GM21529 (cell line): ENCODE data around the gene ARHGAP33.

ENCODE experiments used
- ATAC-seq: cut with Tn5 transposase; IDR thresholded peaks from one replicate; pipeline ENCODE4 v1.9.1; 2021; ENCODE audit not compliant: unreplicated experiment

ARHGAP33 gene, protein sequence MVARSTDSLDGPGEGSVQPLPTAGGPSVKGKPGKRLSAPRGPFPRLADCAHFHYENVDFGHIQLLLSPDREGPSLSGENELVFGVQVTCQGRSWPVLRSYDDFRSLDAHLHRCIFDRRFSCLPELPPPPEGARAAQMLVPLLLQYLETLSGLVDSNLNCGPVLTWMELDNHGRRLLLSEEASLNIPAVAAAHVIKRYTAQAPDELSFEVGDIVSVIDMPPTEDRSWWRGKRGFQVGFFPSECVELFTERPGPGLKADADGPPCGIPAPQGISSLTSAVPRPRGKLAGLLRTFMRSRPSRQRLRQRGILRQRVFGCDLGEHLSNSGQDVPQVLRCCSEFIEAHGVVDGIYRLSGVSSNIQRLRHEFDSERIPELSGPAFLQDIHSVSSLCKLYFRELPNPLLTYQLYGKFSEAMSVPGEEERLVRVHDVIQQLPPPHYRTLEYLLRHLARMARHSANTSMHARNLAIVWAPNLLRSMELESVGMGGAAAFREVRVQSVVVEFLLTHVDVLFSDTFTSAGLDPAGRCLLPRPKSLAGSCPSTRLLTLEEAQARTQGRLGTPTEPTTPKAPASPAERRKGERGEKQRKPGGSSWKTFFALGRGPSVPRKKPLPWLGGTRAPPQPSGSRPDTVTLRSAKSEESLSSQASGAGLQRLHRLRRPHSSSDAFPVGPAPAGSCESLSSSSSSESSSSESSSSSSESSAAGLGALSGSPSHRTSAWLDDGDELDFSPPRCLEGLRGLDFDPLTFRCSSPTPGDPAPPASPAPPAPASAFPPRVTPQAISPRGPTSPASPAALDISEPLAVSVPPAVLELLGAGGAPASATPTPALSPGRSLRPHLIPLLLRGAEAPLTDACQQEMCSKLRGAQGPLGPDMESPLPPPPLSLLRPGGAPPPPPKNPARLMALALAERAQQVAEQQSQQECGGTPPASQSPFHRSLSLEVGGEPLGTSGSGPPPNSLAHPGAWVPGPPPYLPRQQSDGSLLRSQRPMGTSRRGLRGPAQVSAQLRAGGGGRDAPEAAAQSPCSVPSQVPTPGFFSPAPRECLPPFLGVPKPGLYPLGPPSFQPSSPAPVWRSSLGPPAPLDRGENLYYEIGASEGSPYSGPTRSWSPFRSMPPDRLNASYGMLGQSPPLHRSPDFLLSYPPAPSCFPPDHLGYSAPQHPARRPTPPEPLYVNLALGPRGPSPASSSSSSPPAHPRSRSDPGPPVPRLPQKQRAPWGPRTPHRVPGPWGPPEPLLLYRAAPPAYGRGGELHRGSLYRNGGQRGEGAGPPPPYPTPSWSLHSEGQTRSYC

DNA sequence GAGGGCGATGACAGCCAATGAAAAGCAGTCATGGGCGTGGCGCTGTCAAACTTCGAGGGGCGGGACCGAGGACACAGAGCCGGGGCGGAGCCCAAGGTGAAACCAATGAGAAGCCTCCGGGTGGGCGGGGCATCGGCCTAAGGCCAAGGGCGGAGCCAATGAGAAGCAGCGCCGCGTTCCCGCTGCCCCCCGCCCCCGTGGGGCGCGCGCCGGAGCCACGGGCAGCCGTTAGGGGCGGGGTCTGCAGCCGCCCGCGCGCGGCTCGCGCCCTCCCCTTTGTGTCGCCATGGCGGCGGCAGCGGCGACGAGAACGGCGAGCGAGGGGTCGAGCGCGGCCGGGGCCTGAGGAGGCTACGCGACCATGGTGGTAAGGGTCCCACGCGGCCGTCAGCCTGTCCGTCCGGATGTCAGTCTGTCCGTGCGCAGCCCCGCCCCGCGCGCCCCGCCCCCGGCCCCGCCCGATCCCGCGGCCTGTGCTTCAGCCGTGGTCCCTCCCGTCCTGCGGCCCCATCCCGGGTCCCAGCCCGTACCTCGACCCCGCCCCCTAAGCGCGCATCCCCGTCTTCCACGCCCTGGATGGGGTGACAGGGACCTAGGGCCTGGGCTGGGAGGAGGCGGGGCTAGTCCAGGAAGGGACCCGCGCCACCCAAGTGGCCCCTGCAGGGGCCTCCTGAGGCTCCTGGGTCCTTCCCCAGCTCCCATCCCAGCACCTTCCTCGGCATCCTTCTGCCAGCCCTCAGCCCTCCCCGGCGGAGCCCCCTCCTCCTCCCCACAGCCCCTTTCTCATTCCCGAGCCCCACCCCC, at the start of gene ARHGAP33:
ARHGAP33 (plus strand) TSS at position 267 of the 804 bp plus-strand sequence; CDS start at position 362, 95 bp downstream.
- ATAC-seq: peak; percentile 90

DNA sequence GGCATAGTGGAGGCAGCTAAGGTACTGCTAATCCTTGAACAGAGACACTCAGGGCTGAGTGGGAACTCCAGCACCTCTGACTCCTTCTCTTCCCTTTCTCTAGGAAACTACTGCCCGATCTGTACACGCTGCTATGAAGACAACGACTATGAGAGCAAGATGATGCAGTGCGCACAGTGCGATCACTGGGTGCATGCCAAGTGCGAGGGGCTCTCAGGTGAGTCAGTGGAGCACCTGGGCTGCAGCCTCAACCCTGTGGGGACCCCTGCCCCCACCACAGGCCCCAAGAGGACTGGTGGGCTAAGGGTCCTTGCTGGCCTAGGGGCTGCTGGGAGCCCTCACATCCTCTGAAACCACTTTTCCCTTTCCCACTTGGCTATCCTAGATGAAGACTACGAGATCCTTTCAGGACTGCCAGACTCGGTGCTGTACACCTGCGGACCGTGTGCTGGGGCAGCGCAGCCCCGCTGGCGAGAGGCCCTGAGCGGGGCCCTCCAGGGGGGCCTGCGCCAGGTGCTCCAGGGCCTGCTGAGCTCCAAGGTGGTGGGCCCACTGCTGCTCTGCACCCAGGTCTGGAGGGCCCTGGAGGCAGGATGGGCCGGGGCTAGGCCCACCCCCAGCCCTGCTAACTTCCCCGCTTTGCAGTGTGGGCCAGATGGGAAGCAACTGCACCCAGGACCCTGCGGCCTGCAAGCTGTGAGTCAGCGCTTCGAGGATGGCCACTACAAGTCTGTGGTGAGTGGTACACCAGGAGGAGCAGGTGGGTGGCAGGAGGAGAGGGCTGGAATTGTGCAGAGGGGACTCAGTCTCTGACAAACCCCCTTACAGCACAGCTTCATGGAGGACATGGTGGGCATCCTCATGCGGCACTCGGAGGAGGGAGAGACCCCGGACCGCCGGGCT, 48.1 kb upstream of the ARHGAP33 start:
- ATAC-seq: no peak

DNA sequence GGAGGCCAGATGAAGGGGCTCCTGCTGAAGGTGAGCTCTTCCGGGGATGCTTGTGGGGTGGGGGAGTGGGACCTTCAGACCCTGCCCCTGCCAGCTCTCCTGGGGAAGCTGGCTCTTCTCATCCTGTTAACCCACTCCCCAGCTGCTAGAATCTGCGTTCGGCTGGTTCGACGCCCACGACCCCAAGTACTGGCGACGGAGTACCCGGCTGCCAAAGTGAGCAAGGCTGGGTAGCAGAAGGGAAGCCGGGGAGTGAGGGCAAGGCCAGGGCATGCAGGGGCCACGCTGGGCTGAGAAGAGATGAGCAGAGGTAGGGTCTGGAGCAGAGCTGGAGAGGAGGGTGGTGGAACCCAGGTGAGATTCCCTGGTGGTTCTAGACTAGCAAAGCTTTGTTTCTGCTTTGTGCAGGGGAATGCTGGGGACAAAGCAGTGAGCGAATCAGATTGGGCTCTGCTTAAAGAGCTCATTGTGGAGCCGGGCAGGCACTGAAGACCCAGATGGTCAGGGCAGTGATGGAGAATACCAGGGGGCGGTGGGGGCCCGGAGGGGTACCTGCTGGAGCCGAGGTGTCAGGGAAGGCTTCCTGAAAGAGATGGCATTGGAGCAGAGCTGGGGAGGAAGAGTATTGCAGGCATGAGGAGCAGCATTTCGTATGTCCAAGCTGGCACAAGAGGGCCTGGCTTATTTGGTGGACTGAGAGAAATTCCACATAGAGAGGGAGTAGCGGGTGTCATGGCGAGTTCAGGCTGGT, 47.2 kb upstream of the ARHGAP33 start:
- no peak for ATAC-seq

DNA sequence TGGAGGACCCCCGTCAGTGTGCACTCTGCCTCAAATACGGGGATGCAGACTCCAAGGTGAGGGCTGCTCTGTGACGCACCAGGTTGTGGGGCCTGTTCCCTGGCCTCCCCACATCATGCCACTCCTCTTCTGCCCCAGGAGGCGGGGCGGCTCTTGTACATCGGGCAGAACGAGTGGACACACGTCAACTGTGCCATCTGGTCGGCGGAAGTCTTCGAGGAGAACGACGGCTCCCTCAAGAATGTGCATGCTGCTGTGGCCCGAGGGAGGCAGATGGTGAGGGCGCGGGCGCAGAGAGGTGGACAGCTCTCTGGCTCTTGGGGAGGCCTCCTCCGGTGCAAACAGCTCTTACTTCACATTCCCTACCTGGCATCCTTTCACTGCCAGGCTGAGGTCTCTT, 46.3 kb upstream of the ARHGAP33 start:
- no peak for ATAC-seq

DNA sequence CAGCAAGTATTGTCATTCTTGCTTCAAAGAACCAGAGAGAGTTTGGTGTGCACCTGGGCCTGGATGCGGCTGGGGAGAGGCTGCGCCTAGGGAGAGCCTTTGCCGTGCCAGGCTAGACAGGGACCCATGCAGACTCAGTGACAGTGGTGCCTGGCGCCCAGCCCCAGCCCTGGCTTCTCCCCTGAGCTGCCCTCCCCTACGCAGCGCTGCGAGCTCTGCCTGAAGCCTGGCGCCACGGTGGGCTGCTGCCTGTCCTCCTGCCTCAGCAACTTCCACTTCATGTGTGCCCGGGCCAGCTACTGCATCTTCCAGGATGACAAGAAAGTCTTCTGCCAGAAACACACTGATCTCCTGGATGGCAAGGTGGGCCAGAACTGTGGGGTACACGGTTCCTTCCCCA, 45.6 kb upstream of the ARHGAP33 start:
- no peak for ATAC-seq

DNA sequence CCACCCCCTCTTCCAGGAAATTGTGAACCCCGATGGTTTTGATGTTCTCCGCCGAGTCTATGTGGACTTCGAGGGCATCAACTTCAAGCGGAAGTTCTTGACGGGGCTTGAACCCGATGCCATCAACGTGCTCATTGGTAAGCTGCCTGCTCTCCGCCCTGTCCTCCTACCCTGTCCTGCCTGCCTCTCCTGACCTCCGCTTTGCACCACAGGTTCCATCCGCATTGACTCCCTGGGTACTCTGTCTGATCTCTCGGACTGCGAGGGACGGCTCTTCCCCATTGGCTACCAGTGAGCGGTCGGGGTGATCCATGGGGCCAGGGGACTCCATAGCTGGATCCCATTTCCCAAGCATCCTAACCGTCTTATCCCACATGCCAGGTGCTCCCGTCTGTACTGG, 45.0 kb upstream of the ARHGAP33 start:
- no peak for ATAC-seq

DNA sequence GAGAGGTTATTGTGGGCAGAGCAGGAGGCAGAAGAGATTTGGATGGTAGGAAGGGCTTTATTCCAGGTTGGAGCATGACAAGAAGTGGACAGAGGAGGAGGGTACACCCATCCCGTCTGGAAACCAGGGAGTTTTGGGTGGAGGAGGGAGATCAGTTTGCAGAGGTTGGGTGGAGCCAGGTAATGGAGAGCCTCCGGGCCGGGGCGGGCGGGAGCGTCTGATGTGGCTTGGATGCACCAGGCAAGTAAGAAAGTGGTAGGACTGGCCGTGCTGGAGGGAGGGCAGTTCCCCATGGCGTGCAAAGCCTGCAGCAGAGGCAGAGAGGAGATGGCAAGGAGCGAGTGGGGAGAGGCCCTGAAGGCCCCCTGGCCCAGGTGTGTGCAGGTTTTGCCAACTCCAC, 44.0 kb upstream of the ARHGAP33 start:
- no peak for ATAC-seq

DNA sequence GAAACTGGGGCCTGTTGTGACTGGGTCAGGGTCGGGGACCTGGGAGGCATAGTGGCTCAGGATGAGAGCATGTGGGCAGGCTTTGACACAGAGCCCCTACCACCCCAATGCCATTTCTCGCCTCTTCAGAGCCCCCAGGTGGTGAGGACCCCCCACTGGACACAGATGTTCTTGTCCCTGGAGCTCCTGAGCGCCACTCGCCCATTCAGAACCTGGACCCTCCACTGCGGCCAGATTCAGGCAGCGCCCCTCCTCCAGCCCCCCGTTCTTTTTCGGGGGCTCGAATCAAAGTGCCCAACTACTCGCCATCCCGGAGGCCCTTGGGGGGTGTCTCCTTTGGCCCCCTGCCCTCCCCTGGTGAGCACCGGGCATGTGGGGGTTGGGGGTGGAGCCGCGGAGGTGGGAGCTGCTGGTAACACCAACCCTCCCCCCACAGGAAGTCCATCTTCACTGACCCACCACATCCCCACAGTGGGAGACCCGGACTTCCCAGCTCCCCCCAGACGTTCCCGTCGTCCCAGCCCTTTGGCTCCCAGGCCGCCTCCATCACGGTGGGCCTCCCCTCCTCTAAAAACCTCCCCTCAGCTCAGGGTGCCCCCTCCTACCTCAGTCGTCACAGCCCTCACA, 43.5 kb upstream of the ARHGAP33 start:
- ATAC-seq: no peak

DNA sequence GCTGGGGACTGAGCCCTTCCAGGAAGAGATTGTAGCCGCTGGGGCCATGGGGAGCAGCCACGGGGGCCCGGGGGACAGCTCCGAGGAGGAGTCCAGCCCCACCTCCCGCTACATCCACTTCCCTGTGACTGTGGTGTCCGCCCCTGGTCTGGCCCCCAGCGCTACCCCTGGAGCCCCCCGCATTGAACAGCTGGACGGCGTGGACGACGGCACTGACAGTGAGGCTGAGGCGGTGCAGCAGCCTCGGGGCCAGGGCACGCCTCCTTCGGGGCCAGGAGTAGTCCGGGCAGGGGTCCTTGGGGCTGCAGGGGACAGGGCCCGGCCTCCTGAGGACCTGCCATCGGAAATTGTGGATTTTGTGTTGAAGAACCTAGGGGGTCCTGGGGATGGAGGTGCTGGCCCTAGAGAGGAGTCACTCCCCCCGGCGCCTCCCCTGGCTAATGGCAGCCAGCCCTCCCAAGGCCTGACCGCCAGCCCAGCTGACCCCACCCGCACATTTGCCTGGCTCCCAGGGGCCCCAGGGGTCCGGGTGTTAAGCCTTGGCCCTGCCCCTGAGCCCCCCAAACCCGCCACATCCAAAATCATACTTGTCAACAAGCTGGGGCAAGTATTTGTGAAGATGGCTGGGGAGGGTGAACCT, 42.7 kb upstream of the ARHGAP33 start:
- no peak for ATAC-seq

DNA sequence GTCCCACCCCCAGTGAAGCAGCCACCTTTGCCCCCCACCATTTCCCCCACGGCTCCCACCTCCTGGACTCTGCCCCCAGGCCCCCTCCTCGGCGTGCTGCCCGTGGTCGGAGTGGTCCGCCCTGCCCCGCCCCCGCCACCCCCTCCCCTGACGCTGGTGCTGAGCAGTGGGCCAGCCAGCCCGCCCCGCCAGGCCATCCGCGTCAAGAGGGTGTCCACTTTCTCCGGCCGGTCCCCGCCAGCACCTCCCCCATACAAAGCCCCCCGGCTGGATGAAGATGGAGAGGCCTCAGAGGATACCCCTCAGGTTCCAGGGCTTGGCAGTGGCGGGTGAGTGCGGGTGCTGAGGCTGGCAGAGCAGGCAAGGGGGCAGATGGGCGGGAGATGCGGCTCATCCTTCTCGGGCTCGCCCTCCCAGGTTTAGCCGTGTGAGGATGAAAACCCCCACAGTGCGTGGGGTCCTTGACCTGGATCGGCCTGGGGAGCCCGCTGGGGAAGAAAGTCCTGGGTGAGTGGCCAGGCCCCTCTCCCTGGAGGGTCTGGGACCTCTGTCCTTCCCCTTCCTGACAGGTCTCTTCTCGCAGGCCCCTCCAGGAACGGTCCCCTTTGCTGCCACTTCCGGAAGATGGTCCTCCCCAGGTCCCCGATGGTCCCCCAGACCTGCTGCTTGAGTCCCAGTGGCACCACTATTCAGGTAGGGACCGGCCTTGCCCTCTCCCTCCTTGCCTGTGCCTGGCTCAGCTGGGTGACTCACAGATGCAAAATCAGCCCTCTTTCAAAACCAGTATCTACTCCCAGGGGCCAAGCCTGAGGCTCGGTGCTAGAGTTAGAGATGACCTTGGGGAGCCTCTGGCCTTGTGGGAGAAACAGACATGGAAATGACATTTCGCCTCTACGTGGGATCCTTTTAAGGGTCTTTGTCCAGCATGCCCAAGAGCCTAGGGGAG, 41.9 kb upstream of the ARHGAP33 start:
- ATAC-seq: no peak

DNA sequence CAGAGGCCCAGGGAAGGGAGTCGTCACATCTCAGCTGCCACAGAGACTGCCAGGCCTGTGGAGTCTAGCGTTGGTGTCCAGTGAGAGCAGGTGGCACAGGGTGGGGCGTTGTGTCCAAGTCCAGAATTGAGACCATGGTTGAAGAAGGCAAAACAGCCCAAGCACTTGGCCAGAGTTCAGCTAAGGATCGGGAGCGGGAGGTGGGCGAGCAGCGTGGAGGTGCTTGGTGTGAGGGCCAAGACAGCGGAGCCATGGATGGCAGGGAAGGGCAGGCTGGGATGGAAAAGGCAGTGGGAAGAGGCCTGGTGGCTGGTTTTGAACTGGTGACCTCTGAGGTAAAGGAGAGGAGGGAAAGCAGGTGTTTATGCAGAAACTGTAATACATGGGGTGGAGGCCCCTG, 41.1 kb upstream of the ARHGAP33 start:
- ATAC-seq: no peak

DNA sequence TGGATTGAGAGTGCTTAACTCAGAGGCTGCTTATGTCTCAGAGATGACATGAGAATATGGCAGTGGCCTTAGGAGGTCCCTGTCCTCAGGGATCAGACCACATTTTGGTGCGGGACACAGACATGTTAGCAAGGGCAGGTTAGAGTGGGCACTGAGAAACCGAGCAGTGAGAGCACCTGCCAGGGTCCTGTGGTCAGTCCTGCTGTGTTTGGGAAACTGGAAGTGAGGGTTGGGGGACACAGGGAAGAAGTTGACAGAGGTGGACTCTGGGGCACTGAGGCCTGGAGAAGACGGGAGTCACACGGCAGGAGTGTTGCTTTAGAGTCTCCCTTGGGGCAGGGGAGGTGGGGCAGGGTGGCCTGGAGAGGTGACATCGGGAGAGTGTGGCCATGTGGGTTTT, 40.5 kb upstream of the ARHGAP33 start:
- no peak for ATAC-seq

DNA sequence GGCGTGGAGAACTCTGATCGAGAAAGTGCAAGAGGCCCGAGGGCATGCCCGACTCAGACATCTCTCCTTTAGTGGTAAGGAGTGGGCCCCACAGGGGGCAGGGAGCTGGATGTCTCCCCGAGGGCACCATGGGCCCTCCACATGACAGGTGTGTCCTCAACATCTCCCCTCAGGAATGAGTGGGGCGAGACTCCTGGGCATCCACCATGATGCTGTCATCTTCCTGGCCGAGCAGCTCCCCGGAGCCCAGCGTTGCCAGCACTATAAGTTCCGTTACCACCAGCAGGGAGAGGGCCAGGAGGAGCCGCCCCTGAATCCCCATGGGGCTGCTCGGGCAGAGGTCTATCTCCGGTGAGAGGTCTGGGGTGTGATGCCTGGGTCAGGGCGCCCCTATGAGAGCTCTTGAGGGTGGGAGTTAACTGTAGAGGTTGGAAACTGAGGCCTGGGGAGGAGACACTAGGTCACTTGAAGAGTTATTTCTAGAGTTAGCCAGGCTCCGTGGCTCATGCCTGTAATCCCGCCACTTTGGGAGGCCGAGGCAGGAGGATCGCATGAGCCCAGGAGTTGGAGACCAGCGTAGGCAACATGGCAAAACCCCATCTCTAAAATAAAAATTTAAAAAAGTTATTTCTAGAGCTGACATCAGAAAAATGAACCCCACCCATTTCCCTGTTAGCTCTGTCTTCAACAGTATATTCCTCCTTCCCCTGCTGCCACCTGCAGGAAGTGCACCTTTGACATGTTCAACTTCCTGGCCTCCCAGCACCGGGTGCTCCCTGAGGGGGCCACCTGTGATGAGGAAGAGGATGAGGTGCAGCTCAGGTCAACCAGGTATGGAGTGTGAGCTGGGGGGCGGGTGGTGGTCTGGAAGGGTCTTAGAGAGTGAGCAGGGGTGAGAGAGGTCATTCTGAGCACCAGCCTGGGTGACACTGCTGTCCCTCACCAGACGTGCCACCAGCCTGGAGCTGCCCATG, 38.2 kb upstream of the ARHGAP33 start:
- no peak for ATAC-seq

DNA sequence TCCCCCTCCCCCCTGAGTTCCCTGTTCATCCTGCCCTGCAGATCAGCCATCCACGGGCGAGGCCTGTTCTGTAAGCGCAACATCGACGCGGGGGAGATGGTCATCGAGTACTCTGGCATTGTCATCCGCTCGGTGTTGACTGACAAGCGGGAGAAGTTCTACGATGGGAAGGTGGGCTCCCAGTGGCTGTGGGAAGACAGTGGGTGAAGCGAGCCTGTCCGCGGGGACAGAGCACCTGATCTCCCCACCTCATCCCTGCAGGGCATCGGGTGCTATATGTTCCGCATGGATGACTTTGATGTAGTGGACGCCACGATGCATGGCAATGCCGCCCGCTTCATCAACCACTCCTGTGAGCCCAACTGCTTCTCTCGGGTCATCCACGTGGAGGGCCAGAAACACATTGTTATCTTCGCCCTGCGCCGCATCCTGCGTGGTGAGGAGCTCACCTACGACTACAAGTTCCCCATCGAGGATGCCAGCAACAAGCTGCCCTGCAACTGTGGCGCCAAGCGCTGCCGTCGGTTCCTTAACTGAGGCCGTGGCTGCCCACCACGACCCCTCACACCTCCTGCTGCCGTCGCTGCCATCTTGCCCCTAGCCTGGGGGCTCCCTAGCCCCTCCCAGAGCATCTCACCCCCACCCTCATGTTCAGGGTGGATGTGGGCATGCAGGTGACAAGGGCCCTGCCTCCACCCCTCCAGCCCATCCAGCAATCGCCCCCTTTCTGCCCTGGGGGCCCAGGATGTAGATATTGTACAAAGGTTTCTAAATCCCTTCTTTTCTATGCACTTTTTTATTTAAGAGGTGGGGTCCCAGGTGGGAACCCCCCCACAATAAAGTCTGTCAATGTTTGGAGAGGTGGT, 37.1 kb upstream of the ARHGAP33 start:
- no peak for ATAC-seq

DNA sequence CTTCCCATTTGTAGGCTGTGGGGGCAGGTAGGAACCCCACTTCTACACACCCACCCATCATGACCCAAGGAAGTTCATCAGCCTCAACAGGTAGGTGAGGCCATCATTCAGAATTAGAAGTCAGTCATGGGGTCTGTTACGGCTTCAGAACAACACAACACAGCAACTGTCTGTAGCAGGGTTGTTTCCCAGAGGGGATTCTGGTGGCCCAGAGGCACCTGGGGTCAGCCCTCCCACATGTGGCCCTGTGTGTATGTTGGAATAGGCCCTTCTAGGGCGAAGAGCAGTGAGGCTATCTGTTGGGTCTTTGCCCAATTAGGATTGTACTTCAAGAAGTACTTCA, 36.5 kb upstream of the ARHGAP33 start:
- ATAC-seq: no peak
